ENCODE measurements around the gene SLAMF1. TPM values are rescaled to one million over a fixed set of nuclear protein-coding genes. Genes with fewer than 3 reads are reported as not detected.

Gene SLAMF1
- total and polyA plus RNA-seq, 11 donors, result 0.14 to 4.3 (median 0.60) TPM; not detected in 5

DNA sequence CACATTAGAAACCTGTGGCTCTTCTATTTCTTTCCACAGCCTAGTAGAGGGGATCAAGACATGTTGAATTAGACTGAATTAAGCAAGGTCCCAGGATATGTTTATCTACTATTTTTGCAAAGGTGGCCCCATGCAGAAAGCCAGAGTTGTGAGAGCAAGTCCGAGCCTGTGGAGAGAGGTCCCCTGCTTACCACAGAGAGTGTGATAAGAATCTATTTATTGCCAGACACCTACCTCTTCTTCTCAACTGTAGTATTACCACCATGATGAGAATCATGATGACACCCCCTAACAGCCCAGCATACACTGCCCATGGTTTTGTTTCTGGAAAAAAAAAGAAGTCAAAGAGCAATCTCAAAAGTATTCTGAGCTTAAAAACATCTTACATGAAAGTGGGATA is 23.0 kb downstream of the SLAMF1 start:
- TF ChIP-seq POLR2A (IDR thresholded peaks at IDR 0.05), result no peak
- TF ChIP-seq, protein P1, sequence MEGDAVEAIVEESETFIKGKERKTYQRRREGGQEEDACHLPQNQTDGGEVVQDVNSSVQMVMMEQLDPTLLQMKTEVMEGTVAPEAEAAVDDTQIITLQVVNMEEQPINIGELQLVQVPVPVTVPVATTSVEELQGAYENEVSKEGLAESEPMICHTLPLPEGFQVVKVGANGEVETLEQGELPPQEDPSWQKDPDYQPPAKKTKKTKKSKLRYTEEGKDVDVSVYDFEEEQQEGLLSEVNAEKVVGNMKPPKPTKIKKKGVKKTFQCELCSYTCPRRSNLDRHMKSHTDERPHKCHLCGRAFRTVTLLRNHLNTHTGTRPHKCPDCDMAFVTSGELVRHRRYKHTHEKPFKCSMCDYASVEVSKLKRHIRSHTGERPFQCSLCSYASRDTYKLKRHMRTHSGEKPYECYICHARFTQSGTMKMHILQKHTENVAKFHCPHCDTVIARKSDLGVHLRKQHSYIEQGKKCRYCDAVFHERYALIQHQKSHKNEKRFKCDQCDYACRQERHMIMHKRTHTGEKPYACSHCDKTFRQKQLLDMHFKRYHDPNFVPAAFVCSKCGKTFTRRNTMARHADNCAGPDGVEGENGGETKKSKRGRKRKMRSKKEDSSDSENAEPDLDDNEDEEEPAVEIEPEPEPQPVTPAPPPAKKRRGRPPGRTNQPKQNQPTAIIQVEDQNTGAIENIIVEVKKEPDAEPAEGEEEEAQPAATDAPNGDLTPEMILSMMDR (IDR thresholded peaks at IDR 0.05), result no peak
- ATAC-seq (no peak), DNase-seq (no peak)
- peaks cover 0 to 2% (median 0%) of the 10 kb centered on the region in 12 donors for H3K9me3 ChIP-seq
- H3K27ac ChIP-seq, result peak overlapping the region in 1 of 12 donors; percentile 38
- 48 to 61% (median 53%) methylated on average over 1 of the region's 1 CpG for WGBS, 4 donors
- peaks cover 0 to 5% (median 0%) of the 10 kb centered on the region in 9 donors for H3K27me3 ChIP-seq
- peaks cover 0 to 61% (median 0%) of the 10 kb centered on the region in 12 donors for H3K4me1 ChIP-seq
- no peak overlapping the region for H3K4me3 ChIP-seq
- intact Hi-C loops (cut with DNase I), result no loop called here
- H3K36me3 ChIP-seq, result no peaks in the 10 kb centered on the region

DNA sequence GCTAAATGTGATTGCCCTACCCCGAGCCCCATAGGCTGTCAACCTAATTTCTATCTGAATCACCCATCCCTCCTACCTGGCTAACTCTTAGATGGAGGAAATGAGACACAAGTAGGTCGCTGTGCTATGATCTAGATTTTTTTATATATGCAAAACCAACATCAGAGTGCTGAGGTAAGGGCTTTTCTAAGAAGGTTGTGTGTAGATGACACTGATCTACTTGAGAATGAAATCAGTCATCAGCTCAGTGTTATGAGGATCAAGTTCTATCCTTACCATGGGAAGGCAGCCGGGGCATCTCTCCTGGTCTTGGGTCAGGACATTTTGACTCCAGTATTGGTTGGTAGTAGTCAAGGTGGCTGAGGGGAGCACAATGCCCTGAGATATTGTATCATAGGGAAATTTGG is 23.6 kb downstream of the SLAMF1 start:
- no peaks in the 10 kb centered on the region for H3K36me3 ChIP-seq
- intact Hi-C loops (cut with DNase I), result no loop called here
- WGBS, 4 donors, result 87 to 95% (median 91%) methylated on average over 3 of the region's 3 CpGs

DNA sequence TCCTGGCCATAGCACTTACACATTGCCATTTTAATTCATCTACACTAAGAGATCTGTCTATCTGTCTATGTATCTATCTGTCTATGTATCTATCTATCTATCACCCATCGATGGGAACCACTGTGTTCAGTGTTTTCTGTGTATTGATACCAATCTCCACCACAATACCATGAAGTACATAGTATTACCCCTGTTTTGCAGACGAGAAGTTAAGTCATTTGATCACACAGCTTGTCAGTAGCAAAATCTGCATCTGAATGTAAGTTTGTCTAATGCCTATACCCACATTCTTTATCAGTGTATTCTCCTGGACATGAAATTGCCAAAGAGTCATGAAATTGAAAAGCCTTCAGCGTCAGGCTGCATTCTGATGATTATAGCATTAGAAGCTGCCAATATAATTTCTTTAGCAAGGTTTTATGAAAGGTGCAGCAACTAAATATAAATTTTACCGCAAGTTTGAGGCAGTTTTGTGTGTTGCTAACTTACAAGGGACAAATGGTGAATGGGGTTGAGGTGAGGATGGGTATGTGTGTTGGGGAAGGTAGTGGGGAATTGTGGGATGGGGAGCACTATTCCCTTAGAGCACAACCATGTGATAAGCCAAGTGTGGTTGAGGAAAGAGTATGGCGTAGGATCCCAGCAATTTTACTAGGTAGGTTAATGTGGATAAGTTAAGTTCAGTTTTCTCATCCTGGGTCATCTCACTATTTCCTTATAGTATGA is 24.2 kb downstream of the SLAMF1 start:
- Histone ChIP-seq H3K27ac (no peak overlapping the region), H3K4me1 (peaks cover 0 to 49% (median 0%) of the 10 kb centered on the region in 12 donors), H3K27me3 (peaks cover 0 to 5% (median 0%) of the 10 kb centered on the region in 9 donors), H3K9me3 (peaks cover 0 to 5% (median 0%) of the 10 kb centered on the region in 12 donors), H3K36me3 (no peaks in the 10 kb centered on the region), H3K4me3 (no peak overlapping the region)
- intact Hi-C loops (cut with DNase I), result no loop called here
- no peak for DNase-seq
- ATAC-seq, result no peak
- TF ChIP-seq, protein P1 (IDR thresholded peaks at IDR 0.05), result no peak
- TF ChIP-seq POLR2A (IDR thresholded peaks at IDR 0.05), result no peak
- 83 to 90% (median 90%) methylated on average over 5 of the region's 5 CpGs for WGBS, 4 donors

More for the DNA sequence above, 23.6 kb downstream of the SLAMF1 start:
- H3K27ac ChIP-seq, result peak overlapping the region in 1 of 12 donors; percentile 38
- H3K9me3 ChIP-seq, result peaks cover 0 to 5% (median 0%) of the 10 kb centered on the region in 12 donors
- H3K27me3 ChIP-seq, result peaks cover 0 to 5% (median 0%) of the 10 kb centered on the region in 9 donors
- ATAC-seq (no peak), DNase-seq (no peak)
- no peak for TF ChIP-seq POLR2A (IDR thresholded peaks at IDR 0.05)
- TF ChIP-seq, protein P1 (IDR thresholded peaks at IDR 0.05), result no peak
- H3K4me1 ChIP-seq, result peaks cover 0 to 54% (median 0%) of the 10 kb centered on the region in 12 donors
- H3K4me3 ChIP-seq, result no peak overlapping the region

DNA sequence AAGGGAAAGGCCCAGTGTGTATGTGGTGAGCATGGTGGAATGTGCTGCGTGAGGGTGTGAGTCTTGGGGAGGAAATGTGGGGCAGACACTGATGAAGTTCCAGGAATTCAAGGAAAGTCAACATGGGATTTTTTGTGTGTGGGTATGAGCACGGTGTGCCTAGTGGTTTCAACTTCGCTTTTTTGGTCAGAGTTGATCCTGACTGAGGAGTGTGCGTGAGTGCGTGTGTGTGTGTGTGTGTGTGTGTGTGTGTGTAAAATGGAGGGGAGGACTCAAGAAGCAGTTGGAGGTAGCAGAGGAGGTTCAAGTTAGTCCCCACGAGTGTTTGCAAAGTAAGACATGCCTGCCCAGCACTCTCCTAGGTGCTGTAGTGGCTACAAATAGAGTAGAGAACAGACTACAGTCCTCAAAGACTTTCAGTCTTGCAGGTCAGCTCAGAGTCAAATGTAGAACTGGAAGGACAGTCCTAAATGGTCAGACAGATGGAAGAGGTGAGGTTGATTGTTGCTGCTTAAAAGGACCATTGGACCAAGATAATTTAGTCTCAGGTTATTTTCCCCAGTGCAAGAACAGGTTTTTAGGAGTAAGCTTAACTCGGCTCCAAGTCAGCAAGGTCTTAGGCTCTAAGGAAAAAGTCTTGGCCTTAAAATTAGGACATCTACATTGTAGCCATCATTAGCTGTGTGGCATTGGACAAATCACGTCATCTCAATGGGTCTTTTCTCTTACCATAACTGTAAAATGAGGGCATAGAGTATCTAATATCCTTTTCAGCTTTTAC is 25.0 kb downstream of the SLAMF1 start:
- DNase-seq (no peak), ATAC-seq (no peak)
- TF ChIP-seq, protein P1 (IDR thresholded peaks at IDR 0.05), result no peak
- TF ChIP-seq POLR2A (IDR thresholded peaks at IDR 0.05), result no peak
- H3K4me1 ChIP-seq, result peaks cover 0 to 44% (median 0%) of the 10 kb centered on the region in 12 donors
- peaks cover 0 to 5% (median 0%) of the 10 kb centered on the region in 12 donors for H3K9me3 ChIP-seq
- H3K27ac ChIP-seq, result no peak overlapping the region
- no peaks in the 10 kb centered on the region for H3K36me3 ChIP-seq
- no peak overlapping the region for H3K4me3 ChIP-seq
- intact Hi-C loops (cut with DNase I), result no loop called here
- H3K27me3 ChIP-seq, result peaks cover 0 to 5% (median 0%) of the 10 kb centered on the region in 9 donors
- 77 to 82% (median 79%) methylated on average over 8 of the region's 8 CpGs for WGBS, 4 donors
